ENCODE data around the gene NFKBIE.
A peak's percentile ranks its signal among the peaks of the same experiment; 100 is the strongest.
"Not testable (repeated sequence)": the region's sequence is repeated elsewhere in the genome, so short reads cannot be mapped to it uniquely, and the experiment has no call there.

The NFKBIE gene

DNA sequence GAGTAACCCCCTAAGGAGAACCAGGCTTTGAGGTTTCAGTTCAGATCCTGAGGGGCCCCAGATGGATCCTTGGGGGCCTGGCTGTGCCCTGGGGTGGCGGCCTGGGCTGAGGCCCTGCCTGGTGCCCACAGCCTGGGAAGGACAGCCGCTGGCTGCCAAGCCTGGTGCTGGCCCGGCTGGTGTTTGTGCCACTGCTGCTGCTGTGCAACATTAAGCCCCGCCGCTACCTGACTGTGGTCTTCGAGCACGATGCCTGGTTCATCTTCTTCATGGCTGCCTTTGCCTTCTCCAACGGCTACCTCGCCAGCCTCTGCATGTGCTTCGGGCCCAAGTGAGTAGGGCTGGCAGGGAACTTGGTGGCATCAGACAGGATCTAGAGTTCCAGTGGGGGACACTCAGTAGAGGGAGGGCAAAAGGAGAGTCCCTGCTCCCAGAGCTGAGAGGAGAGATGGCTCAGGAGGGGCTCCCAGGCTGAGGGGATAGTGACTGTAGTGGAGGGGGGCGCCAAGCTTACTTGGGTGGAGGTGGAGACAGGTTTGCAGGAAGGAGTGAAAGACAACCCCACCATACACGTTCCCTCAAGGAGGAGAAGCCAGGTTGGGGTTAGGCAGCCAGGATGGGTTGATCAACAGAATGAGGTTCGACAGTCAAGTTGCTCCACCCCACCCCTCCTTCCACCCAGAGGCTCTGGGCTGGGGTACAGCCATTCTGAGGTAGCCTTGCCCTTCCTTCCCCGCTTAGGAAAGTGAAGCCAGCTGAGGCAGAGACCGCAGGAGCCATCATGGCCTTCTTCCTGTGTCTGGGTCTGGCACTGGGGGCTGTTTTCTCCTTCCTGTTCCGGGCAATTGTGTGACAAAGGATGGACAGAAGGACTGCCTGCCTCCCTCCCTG lies 32.4 kb downstream of the NFKBIE start:
- no peak overlapping the region for H3K4me3 ChIP-seq (ENCODE audit: low read depth, low read length)
- DNase-seq (ENCODE audit: low read depth): no peak

- DNase-seq (ENCODE audit: low read depth); H3K4me3 ChIP-seq (ENCODE audit: low read depth, low read length): not testable (repeated sequence)
Measured at GRCh38 chr6:44231426-44231825, 33.9 kb downstream of the NFKBIE start.

- DNase-seq (ENCODE audit: low read depth): no peak
- no peak overlapping the region for H3K4me3 ChIP-seq (ENCODE audit: low read depth, low read length)
Measured at GRCh38 chr6:44230034-44230675, 35.2 kb downstream of the NFKBIE start.

GRCh38 chr6:44229376-44230033 lies 35.8 kb downstream of the NFKBIE start:
- no peak overlapping the region for H3K4me3 ChIP-seq (ENCODE audit: low read depth, low read length)

DNA sequence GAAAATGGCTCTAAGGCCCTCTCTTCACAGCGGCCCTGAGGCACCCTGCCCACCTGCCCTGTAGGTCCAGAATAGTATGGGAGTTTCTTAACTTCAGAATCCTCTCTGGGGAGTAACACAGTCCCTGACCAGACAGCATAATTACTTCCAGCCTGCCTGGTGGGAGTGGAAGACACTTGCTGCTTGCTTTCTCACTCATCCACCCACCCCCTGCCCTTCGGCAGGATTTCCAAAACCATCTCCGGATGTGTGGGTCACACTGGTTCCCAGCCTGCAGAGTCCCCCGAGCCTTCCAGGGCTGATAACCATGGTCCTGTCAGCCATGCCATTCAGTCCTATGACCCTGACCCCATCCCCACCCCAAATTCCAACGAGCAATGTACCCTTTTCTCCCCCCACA lies 36.5 kb downstream of the NFKBIE start:
- no peak overlapping the region for H3K4me3 ChIP-seq (ENCODE audit: low read depth, low read length)
- DNase-seq (ENCODE audit: low read depth): no peak

More at GRCh38 chr6:44229376-44230033, 35.8 kb downstream of the NFKBIE start:
- no peak for DNase-seq (ENCODE audit: low read depth)

DNA sequence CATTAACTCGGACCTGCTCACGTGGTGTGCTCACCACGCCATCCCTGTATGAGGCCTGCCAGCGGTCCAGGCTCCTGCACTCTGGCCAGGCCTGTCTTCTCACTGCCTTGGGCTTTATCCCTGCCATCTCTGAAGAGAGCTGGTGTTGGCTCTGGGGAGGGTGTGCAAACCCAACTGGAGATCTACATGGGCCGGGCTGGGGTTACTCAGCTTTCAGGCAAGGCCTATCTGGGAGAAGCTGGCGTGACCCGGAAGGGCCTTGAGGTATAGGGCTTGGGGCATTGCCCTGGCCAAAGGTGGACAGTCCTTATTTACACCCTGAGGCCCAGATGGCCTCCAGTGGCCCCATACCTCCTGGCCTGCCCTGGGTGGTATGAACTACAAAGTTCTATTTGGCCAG lies 36.9 kb downstream of the NFKBIE start:
- no peak for DNase-seq (ENCODE audit: low read depth)
- H3K4me3 ChIP-seq (ENCODE audit: low read depth, low read length): no peak overlapping the region

GRCh38 chr6:44228031-44228430 lies 37.3 kb downstream of the NFKBIE start:
- DNase-seq (ENCODE audit: low read depth): no peak
- no peak overlapping the region for H3K4me3 ChIP-seq (ENCODE audit: low read depth, low read length)

DNA sequence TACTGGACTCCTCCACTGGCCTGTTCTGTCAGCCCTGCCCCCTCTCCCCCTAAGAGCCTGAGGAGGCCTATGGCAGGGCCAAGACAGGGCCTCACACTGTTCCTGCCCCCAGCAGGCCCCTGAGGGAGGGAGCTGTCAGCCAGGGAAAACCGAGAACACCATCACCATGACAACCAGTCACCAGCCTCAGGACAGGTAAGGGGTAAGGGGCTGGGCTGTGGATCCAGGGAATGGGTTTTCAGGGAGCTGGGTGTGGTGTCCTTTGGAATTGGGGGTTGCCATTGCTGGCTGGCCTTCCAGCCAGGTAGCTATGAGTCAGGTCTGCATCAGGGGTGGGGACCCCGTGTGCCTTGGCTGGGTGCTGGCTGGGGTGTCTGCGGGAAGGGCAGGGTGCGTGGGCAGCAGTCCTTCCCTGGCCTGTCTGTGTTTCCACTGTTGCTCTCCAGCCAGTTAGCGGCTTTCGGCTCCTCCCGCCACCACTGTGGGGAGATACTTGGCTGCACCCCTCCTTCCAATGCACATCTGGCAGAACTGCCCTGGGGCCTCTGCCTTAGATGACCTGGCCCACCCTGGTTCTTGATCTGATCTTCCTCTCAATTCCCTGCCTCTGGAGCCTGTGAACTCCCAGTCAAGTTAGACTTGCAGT lies 38.1 kb downstream of the NFKBIE start:
- DNase-seq (ENCODE audit: low read depth): no peak
- H3K4me3 ChIP-seq (ENCODE audit: low read depth, low read length): peak overlapping the region; percentile 5

DNA sequence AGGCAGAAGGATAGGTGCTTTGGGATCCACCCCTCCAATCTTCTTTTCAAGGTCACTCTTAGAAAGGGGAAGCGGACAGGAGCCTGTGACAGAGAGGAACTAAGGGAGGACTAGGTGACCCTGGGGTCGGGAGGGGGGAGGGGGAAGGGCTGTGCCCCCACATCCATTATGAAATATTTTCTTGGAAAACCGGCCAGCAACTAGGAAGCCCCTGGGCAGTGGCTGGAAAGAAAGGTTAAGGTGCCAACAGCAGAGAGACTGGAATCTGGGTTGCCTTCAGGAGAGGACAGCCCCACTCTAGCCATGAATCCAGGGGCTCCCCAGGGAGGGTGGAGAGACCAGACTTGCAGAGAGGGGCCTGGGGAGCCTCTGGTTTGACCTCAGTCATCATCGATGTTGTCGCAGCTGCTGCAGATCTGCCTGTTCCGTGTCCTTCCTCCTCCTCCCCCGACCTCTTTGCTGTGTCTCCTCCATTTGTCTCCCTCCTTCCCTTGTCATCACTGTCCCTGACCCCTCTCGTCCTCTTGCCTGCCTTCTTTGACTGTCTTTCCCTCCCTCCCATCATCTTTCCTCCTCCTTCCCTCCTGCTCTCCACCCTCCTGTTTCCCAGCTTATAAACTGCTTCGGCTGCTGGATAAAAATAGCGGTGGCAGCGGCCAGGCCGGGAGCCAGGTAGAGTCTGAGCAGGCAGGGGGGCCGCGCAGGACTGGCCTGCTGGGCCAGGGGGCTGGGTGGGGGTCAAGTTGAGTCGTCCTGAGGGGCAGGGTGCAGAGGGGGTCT lies 38.8 kb downstream of the NFKBIE start:
- H3K4me3 ChIP-seq (ENCODE audit: low read depth, low read length): peak overlapping the region; percentile 6
- DNase-seq (ENCODE audit: low read depth): no peak

DNA sequence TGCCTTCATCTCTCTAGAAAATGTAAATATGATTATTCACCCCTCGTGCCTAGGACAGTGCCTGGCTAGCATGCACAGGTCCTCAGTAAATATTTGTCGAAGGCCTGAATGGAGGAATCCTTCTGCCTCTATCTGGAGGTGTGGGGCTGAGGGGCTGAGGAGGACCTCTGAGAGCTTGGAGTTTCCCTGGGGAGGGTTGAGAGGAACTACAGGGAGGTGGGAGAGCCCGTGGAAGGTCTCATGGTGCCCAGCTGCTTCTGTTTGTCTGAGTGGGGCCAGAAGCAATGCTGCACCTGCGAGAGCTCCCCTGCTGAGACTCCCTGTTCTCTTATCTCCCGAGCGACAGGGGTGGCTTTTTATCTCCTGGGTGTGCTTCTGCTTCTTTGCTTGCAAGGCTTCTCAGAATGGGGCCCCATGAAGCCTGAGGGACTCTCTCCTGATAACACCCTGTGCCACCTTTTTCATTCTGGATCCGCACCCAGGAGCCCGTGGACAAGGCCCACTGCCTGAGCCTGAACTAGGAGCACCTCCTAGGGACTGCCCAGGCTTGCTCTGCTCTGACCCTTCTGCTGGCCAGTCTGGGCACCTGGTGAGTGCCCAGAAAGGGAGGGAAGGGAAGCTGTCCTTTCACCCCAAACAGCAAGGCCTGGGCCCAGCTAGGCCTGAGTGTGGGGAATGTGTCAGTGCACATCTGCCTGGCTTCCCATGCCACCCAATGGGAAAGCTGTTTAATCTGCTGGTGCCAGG lies 39.6 kb downstream of the NFKBIE start:
- peak overlapping the region; percentile 6 for H3K4me3 ChIP-seq (ENCODE audit: low read depth, low read length)
- no peak for DNase-seq (ENCODE audit: low read depth)

DNA sequence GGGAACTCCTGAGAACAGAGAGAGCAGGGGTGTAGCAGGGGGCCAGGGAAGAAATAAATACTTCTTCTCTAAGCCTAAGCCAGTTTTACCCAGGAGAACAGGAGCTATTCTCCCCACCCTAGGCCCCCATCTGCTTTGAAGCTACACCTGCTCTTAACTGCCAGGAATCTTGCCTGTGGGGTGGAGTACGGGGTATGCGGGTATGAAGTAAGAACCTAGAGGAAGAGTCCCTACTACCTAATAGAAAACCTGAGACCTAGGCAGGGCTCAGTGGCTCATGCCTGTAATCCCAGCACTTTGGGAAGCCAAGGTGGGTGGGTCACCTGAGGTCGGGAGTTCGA lies 40.4 kb downstream of the NFKBIE start:
- no peak for DNase-seq (ENCODE audit: low read depth)
- H3K4me3 ChIP-seq (ENCODE audit: low read depth, low read length): peak overlapping the region; percentile 53

DNA sequence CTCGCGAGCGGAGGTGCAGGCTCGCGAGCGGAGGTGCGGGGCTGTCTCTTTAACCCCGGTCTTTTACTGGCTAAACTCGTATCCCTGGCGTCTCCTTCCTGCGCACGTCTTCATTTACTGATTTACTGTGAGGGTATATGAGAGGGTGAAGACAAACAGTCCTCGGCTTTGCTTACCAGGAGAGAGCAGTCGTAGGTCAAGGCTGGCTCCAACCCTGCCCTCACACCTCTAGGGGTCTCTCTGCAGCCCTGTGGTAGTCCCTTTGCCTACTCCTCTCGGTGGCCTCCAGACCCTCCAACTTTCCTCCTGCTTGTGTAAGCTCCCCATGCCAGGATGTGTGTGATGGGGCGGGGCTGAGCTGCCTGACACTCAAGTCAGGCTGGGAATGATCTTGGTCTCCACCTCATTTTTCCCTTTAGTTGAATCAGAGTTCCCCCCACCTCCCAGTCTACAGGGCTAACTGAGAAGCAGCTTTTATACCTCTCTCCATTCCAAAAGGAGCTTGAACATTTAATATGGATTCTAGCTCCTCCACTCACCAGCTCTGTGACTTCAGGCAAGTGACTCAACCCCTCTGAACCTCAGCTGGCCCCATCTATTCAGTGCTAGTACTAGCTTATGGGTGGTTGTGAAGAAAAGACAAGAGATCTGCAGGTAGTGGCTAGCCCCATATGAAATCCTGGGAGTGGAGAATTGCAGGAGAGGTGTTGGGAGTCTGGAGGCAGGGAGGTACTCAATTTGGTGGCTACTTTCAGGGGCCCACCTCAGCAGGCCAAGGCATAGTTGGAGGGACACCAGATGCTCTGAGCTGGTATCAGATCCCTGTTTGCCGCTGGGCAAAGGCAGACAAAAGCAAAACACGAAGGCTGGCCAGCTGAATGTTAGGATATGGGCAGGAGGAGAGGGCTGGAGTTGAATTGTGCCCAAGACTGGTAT lies 41.1 kb downstream of the NFKBIE start:
- peak overlapping the region; percentile 53 for H3K4me3 ChIP-seq (ENCODE audit: low read depth, low read length)
- no peak for DNase-seq (ENCODE audit: low read depth)

DNA sequence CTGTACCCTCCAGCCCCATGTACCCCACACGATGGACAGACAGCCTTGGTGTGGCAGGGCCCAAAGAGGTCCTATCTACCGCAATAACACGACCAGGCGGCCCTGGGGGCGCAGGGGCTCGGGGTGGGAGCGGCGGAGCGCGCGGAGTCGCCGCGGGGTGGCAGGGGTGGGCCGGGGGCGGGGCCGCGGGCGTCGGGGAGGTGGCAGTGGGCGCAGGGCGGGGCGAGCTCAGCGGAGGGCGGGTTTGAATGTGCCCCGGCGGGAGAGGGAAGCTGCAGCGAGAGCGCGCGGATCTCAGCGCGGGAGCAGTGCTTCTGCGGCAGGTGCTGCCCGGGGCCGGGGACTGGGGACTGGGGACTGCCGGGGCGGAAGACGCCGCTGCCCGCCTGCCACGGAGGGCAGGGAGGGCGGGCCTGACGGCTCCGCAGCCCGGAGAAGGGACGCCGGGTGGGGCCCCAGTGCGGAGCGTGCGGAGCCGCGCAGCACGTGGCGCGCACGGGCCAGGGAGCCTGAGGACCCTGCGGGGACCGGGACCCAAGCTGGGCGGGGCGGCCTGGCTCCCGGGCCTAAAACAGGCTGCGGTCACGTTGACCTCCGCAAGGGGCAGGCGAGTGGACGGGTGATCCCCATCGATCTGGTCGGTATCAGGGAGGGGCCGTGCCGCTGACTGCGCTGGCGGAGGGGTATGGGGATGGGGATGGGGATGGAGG lies 41.9 kb downstream of the NFKBIE start, which contains the start of gene SLC29A1:
Gene SLC29A1, plus strand, starts transcription at position 277 of the 710 bp plus-strand sequence. CDS start 3,719 bp downstream, outside the sequence.
- no peak for DNase-seq (ENCODE audit: low read depth)
- H3K4me3 ChIP-seq (ENCODE audit: low read depth, low read length): peak within 1 kb of the TSS; percentile 53

GRCh38 chr6:44222486-44223318 lies 42.6 kb downstream of the NFKBIE start:
- DNase-seq (ENCODE audit: low read depth): no peak
- peak overlapping the region; percentile 53 for H3K4me3 ChIP-seq (ENCODE audit: low read depth, low read length)

- peak overlapping the region; percentile 53 for H3K4me3 ChIP-seq (ENCODE audit: low read depth, low read length)
- DNase-seq (ENCODE audit: low read depth): no peak
Measured at GRCh38 chr6:44221961-44222335, 43.4 kb downstream of the NFKBIE start.
